ENCODE measurements around the gene COQ10A. TPM values are rescaled to one million over a fixed set of nuclear protein-coding genes. Genes with fewer than 3 reads are reported as not detected.

COQ10A gene
- polyA plus RNA-seq, 1 donor (not counting 4 experiments of a cell fraction or from before 2014, with no cell fraction given): 11.6 TPM

GRCh38 chr12:56299853-56300643 is 33.3 kb downstream of the COQ10A start, which contains the start of gene CS:
Gene CS, minus strand, starts transcription at chr12:56300330. Its CDS starts 129 bp downstream, at chr12:56300201.
- peak; percentile 5 for FAIRE-seq

DNA sequence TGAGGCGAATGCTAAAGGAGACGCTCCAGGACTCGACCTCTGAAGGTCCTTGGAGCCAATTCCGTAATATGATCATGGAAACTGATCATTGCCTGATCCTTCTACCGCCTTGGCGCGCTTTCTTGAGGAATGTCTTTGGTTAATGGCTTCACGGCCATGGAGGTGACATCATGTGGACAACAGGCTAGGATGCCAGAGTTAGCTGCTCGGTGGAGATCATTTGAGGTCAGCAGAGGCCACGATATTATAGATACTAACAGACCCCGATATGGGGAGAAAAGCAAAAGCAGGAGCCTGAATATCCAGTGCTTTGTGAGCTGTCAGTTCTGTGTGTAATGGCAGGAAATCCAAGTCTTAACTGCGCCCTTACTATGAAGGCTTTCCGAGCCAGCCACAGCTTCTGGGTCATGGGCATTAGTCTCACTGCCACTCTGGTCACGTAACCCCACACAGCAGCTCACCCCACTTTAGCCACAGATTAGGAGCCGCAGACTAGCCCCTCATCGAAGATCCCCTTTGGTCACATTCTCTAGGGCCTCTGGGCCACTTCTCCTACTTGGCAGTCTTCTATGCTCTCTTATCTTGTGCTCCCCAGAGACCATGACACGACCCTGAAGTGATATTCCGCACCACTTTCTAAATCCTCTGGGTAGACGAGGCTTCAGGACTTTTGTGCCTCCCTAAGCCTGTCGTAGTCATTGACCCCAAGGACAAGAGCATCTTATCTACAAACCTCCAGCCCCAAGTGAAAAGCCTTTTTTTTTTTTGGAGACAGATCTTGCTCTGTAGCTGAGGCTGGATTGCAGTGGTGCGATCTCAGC is 34.1 kb downstream of the COQ10A start:
- dilution Hi-C loops (cut with MboI; ENCODE audit: extremely low pct_ligation_motif_present, low sequenced_read_pairs): no loop called here
- Histone ChIP-seq H3K27ac (ENCODE audit: control insufficient read depth, insufficient read depth, low read length) (peak overlapping the region; percentile 88), H4K20me1 (ENCODE audit: control insufficient read depth, extremely low read depth, insufficient read depth, low read length) (no peaks in the 10 kb centered on the region), H3K4me3 (ENCODE audit: control insufficient read depth in 2 of 3, extremely low read depth in 1 of 3, insufficient read depth in 2 of 3, low read depth in 1 of 3, low read length in 3 of 3) (peak overlapping the region; percentile 72 to 81 (median 78)), H3K9me1 (ENCODE audit: control insufficient read depth, extremely low read depth, insufficient read depth, low read length) (no peaks in the 10 kb centered on the region), H2AFZ (ENCODE audit: control insufficient read depth, low read length) (peak overlapping the region; percentile 75), H3K9me3 (ENCODE audit: control insufficient read depth, low read depth, low read length) (no peaks in the 10 kb centered on the region), H3K9ac (ENCODE audit: control insufficient read depth, extremely low read depth, insufficient read depth, low read length) (peak overlapping the region; percentile 96), H3K36me3 (ENCODE audit: control insufficient read depth in 2 of 2, extremely low read depth in 1 of 2, insufficient read depth in 2 of 2, low read length in 2 of 2) (peaks cover 6 to 12% of the 10 kb centered on the region in 2 experiments), H3K27me3 (ENCODE audit: control insufficient read depth, extremely low read depth, insufficient read depth, low read length) (no peaks in the 10 kb centered on the region), H3K4me2 (ENCODE audit: control insufficient read depth, extremely low read depth, insufficient read depth, low read depth, low read length) (peak overlapping the region; percentile 100), H3K4me1 (ENCODE audit: control insufficient read depth, extremely low read depth, insufficient read depth, low read length) (peaks cover 21% of the 10 kb centered on the region), H3K79me2 (ENCODE audit: control insufficient read depth, insufficient read depth, low read length) (peaks cover 40% of the 10 kb centered on the region)
- TF ChIP-seq, protein P1, sequence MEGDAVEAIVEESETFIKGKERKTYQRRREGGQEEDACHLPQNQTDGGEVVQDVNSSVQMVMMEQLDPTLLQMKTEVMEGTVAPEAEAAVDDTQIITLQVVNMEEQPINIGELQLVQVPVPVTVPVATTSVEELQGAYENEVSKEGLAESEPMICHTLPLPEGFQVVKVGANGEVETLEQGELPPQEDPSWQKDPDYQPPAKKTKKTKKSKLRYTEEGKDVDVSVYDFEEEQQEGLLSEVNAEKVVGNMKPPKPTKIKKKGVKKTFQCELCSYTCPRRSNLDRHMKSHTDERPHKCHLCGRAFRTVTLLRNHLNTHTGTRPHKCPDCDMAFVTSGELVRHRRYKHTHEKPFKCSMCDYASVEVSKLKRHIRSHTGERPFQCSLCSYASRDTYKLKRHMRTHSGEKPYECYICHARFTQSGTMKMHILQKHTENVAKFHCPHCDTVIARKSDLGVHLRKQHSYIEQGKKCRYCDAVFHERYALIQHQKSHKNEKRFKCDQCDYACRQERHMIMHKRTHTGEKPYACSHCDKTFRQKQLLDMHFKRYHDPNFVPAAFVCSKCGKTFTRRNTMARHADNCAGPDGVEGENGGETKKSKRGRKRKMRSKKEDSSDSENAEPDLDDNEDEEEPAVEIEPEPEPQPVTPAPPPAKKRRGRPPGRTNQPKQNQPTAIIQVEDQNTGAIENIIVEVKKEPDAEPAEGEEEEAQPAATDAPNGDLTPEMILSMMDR (optimal IDR thresholded peaks at IDR 0.05 in 1 of 3, IDR thresholded peaks at IDR 0.05 in 1 of 3, conservative IDR thresholded peaks at IDR 0.05 in 1 of 3; ENCODE audit: extremely low read depth in 1 of 3, insufficient read depth in 2 of 3, low read length in 3 of 3): no peak
- no peak for TF ChIP-seq EZH2 (IDR thresholded peaks at IDR 0.05; ENCODE audit: low read length)
- no peak for FAIRE-seq
- DNase-seq (ENCODE audit: low read depth, low spot score): no peak

More at GRCh38 chr12:56299853-56300643, 33.3 kb downstream of the COQ10A start, which contains the start of gene CS:
- no peaks in the 10 kb centered on the region for H3K27me3 ChIP-seq (ENCODE audit: control insufficient read depth, extremely low read depth, insufficient read depth, low read length)
- peak within 1 kb of the TSS; percentile 81 to 99 (median 91) for H3K4me3 ChIP-seq (ENCODE audit: control insufficient read depth in 2 of 3, extremely low read depth in 1 of 3, insufficient read depth in 2 of 3, low read depth in 1 of 3, low read length in 3 of 3)
- H2AFZ ChIP-seq (ENCODE audit: control insufficient read depth, low read length): peak within 1 kb of the TSS; percentile 75
- H4K20me1 ChIP-seq (ENCODE audit: control insufficient read depth, extremely low read depth, insufficient read depth, low read length): no peaks in the 10 kb centered on the region
- dilution Hi-C loops (cut with MboI; ENCODE audit: extremely low pct_ligation_motif_present, low sequenced_read_pairs): no loop called here
- H3K9me1 ChIP-seq (ENCODE audit: control insufficient read depth, extremely low read depth, insufficient read depth, low read length): no peaks in the 10 kb centered on the region
- H3K36me3 ChIP-seq (ENCODE audit: control insufficient read depth in 2 of 2, extremely low read depth in 1 of 2, insufficient read depth in 2 of 2, low read length in 2 of 2): peaks cover 6 to 9% of the 10 kb centered on the region in 2 experiments
- H3K27ac ChIP-seq (ENCODE audit: control insufficient read depth, insufficient read depth, low read length): peak within 1 kb of the TSS; percentile 88
- H3K4me2 ChIP-seq (ENCODE audit: control insufficient read depth, extremely low read depth, insufficient read depth, low read depth, low read length): peak within 1 kb of the TSS; percentile 100
- DNase-seq (ENCODE audit: low read depth, low spot score): peak; percentile 83
- peaks cover 46% of the 10 kb centered on the region for H3K79me2 ChIP-seq (ENCODE audit: control insufficient read depth, insufficient read depth, low read length)
- no peaks in the 10 kb centered on the region for H3K9me3 ChIP-seq (ENCODE audit: control insufficient read depth, low read depth, low read length)
- no peak for TF ChIP-seq EZH2 (IDR thresholded peaks at IDR 0.05; ENCODE audit: low read length)
- TF ChIP-seq, protein P1 (optimal IDR thresholded peaks at IDR 0.05 in 1 of 3, IDR thresholded peaks at IDR 0.05 in 1 of 3, conservative IDR thresholded peaks at IDR 0.05 in 1 of 3; ENCODE audit: extremely low read depth in 1 of 3, insufficient read depth in 2 of 3, low read length in 3 of 3): no peak
- H3K4me1 ChIP-seq (ENCODE audit: control insufficient read depth, extremely low read depth, insufficient read depth, low read length): peaks cover 21% of the 10 kb centered on the region
- H3K9ac ChIP-seq (ENCODE audit: control insufficient read depth, extremely low read depth, insufficient read depth, low read length): peak within 1 kb of the TSS; percentile 96
